ENCODE results near the gene SPZ1. TPM values are rescaled to one million over a fixed set of nuclear protein-coding genes. Genes with fewer than 3 reads are reported as not detected.

Gene SPZ1
- total and polyA plus RNA-seq, 10 of the 15 experiments (the other 5 are each of a cell fraction or from before 2014, with no cell fraction given) = not detected

DNA sequence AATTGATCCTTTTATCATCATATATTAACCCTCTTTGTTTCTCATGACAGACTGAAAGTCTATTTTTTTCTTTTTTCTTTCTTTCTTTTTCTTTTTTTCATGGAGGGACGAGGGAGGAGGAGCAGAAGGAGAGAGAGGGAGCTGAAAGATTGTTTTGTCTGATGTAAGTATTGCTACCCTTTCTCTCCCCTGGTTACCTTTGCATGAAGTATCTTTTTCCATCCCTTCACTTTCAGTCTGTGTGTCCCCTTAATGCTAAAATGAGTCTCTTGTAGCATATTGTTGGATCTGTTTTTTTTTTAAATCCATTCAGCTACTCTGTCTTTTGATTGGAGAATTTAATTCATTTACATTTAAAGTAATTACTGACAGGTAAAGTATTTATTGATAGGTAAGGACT, 36.4 kb upstream of the SPZ1 start:
- ChIA-PET SMC1A (ENCODE audit: uncharacterized antibody, unreplicated experiment) (interaction anchor here (3.1 kb wide), 1 partner anchor 191 kb away, joined by 12 read pairs; no protein-coding TSS in a partner anchor), POLR2A (no interaction called here), CTCF (interaction anchor here (0.7 to 3.2 kb wide), 4 partner anchors 25 to 200 kb away, joined by 3 to 10 read pairs (median 6); no protein-coding TSS in a partner anchor), RAD21 (ENCODE audit: unreplicated experiment) (no interaction called here)
- no peak overlapping the region for H2AFZ ChIP-seq (ENCODE audit: control insufficient read depth, low read depth, low read length)
- H3K4me1 ChIP-seq (ENCODE audit: control insufficient read depth, insufficient read depth, low read length) = no peaks in the 10 kb centered on the region
- H3K4me2 ChIP-seq (ENCODE audit: control insufficient read depth, insufficient read depth) = no peak overlapping the region
- FAIRE-seq (no peak), ATAC-seq (no peak), DNase-seq (ENCODE audit: low read depth, low spot score) (no peak)
- intact Hi-C loops (cut with micrococcal nuclease; ENCODE audit: unreplicated experiment) = no loop called here
- H3K27ac ChIP-seq (ENCODE audit: control insufficient read depth, insufficient read depth) = no peak overlapping the region
- in situ Hi-C loops (cut with MboI) = no loop called here
- H4K20me1 ChIP-seq (ENCODE audit: control insufficient read depth, insufficient read depth) = no peaks in the 10 kb centered on the region
- TF ChIP-seq MTA3 (IDR thresholded peaks at IDR 0.05; ENCODE audit: borderline replicate concordance, low read length) (no peak), JUNB (IDR thresholded peaks at IDR 0.05) (no peak), IKZF2 (IDR thresholded peaks at IDR 0.05) (no peak), KLF5 (IDR thresholded peaks at IDR 0.05; ENCODE audit: partially characterized antibody) (no peak), PAX8 (IDR thresholded peaks at IDR 0.05) (no peak), SUPT20H (IDR thresholded peaks at IDR 0.05; ENCODE audit: borderline replicate concordance, control insufficient read depth, low read depth, low read length) (no peak), HDGF (IDR thresholded peaks at IDR 0.05) (no peak), SP1 (IDR thresholded peaks at IDR 0.05; ENCODE audit: low read depth, low read length) (no peak)
- TF ChIP-seq, protein P1, sequence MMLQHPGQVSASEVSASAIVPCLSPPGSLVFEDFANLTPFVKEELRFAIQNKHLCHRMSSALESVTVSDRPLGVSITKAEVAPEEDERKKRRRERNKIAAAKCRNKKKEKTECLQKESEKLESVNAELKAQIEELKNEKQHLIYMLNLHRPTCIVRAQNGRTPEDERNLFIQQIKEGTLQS (IDR thresholded peaks at IDR 0.05; ENCODE audit: borderline replicate concordance, extremely low read depth, low read depth, low read length) = no peak
- TF ChIP-seq, protein P2, sequence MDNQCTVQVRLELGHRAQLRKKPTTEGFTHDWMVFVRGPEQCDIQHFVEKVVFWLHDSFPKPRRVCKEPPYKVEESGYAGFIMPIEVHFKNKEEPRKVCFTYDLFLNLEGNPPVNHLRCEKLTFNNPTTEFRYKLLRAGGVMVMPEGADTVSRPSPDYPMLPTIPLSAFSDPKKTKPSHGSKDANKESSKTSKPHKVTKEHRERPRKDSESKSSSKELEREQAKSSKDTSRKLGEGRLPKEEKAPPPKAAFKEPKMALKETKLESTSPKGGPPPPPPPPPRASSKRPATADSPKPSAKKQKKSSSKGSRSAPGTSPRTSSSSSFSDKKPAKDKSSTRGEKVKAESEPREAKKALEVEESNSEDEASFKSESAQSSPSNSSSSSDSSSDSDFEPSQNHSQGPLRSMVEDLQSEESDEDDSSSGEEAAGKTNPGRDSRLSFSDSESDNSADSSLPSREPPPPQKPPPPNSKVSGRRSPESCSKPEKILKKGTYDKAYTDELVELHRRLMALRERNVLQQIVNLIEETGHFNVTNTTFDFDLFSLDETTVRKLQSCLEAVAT (IDR thresholded peaks at IDR 0.05) = no peak
- TF ChIP-seq, protein P3, sequence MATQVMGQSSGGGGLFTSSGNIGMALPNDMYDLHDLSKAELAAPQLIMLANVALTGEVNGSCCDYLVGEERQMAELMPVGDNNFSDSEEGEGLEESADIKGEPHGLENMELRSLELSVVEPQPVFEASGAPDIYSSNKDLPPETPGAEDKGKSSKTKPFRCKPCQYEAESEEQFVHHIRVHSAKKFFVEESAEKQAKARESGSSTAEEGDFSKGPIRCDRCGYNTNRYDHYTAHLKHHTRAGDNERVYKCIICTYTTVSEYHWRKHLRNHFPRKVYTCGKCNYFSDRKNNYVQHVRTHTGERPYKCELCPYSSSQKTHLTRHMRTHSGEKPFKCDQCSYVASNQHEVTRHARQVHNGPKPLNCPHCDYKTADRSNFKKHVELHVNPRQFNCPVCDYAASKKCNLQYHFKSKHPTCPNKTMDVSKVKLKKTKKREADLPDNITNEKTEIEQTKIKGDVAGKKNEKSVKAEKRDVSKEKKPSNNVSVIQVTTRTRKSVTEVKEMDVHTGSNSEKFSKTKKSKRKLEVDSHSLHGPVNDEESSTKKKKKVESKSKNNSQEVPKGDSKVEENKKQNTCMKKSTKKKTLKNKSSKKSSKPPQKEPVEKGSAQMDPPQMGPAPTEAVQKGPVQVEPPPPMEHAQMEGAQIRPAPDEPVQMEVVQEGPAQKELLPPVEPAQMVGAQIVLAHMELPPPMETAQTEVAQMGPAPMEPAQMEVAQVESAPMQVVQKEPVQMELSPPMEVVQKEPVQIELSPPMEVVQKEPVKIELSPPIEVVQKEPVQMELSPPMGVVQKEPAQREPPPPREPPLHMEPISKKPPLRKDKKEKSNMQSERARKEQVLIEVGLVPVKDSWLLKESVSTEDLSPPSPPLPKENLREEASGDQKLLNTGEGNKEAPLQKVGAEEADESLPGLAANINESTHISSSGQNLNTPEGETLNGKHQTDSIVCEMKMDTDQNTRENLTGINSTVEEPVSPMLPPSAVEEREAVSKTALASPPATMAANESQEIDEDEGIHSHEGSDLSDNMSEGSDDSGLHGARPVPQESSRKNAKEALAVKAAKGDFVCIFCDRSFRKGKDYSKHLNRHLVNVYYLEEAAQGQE (IDR thresholded peaks at IDR 0.05; ENCODE audit: low read depth, low read length) = no peak
- TF ChIP-seq, protein P4, sequence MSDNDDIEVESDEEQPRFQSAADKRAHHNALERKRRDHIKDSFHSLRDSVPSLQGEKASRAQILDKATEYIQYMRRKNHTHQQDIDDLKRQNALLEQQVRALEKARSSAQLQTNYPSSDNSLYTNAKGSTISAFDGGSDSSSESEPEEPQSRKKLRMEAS (IDR thresholded peaks at IDR 0.05; ENCODE audit: low read depth, low read length) = no peak
- TF ChIP-seq, protein P5, sequence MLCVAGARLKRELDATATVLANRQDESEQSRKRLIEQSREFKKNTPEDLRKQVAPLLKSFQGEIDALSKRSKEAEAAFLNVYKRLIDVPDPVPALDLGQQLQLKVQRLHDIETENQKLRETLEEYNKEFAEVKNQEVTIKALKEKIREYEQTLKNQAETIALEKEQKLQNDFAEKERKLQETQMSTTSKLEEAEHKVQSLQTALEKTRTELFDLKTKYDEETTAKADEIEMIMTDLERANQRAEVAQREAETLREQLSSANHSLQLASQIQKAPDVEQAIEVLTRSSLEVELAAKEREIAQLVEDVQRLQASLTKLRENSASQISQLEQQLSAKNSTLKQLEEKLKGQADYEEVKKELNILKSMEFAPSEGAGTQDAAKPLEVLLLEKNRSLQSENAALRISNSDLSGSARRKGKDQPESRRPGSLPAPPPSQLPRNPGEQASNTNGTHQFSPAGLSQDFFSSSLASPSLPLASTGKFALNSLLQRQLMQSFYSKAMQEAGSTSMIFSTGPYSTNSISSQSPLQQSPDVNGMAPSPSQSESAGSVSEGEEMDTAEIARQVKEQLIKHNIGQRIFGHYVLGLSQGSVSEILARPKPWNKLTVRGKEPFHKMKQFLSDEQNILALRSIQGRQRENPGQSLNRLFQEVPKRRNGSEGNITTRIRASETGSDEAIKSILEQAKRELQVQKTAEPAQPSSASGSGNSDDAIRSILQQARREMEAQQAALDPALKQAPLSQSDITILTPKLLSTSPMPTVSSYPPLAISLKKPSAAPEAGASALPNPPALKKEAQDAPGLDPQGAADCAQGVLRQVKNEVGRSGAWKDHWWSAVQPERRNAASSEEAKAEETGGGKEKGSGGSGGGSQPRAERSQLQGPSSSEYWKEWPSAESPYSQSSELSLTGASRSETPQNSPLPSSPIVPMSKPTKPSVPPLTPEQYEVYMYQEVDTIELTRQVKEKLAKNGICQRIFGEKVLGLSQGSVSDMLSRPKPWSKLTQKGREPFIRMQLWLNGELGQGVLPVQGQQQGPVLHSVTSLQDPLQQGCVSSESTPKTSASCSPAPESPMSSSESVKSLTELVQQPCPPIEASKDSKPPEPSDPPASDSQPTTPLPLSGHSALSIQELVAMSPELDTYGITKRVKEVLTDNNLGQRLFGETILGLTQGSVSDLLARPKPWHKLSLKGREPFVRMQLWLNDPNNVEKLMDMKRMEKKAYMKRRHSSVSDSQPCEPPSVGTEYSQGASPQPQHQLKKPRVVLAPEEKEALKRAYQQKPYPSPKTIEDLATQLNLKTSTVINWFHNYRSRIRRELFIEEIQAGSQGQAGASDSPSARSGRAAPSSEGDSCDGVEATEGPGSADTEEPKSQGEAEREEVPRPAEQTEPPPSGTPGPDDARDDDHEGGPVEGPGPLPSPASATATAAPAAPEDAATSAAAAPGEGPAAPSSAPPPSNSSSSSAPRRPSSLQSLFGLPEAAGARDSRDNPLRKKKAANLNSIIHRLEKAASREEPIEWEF (IDR thresholded peaks at IDR 0.05; ENCODE audit: insufficient replicate concordance, low read depth, low read length) = no peak
- no peaks in the 10 kb centered on the region for H3K27me3 ChIP-seq (replicated peaks in 1 of 2; ENCODE audit: control insufficient read depth in 2 of 2, insufficient read depth in 2 of 2, low read length in 1 of 2)
- H3K36me3 ChIP-seq (ENCODE audit: control insufficient read depth in 2 of 2, insufficient read depth in 2 of 2, low read length in 1 of 2) = no peaks in the 10 kb centered on the region
- H3K9me3 ChIP-seq (replicated peaks; ENCODE audit: control insufficient read depth, insufficient read depth, low read length) = no peaks in the 10 kb centered on the region
- BruUV-seq (replicated peaks) = no TSS peak
- no peak overlapping the region for H3K9ac ChIP-seq (ENCODE audit: control insufficient read depth, insufficient read depth, low read length)
- no peaks in the 10 kb centered on the region for H3K79me2 ChIP-seq (ENCODE audit: control insufficient read depth, insufficient read depth, low read length)
- no peak overlapping the region for H3K4me3 ChIP-seq
- no CpG with 5 or more reads among the region's 1 CpG for WGBS (ENCODE audit: insufficient coverage, insufficient replicate concordance, low lambda C conversion rate, missing lambda C conversion rate)

Data from GM12878 (cell line).